ENCODE measurements around the gene TMEM184B.

Gene TMEM184B

GRCh38 chr22:38221908-38222796 lies 50.7 kb downstream of the TMEM184B start:
- DNase-seq, result no peak

GRCh38 chr22:38221407-38221806 lies 51.4 kb downstream of the TMEM184B start:
- no peak for DNase-seq

GRCh38 chr22:38220653-38221386 lies 52.0 kb downstream of the TMEM184B start:
- DNase-seq, result no peak

- no peak for DNase-seq
Measured at GRCh38 chr22:38220163-38220562, 52.6 kb downstream of the TMEM184B start.

GRCh38 chr22:38219632-38220031 lies 53.2 kb downstream of the TMEM184B start:
- no peak for DNase-seq

- DNase-seq, result no peak
Measured at GRCh38 chr22:38218661-38219622, 53.9 kb downstream of the TMEM184B start.

GRCh38 chr22:38215156-38216038 lies 57.4 kb downstream of the TMEM184B start:
- DNase-seq, result no peak

- peak; percentile 54 to 83 (median 62) for DNase-seq
Measured at GRCh38 chr22:38214302-38215056, 58.3 kb downstream of the TMEM184B start.

- peak in 1 of 6 experiments; percentile 31 for DNase-seq
Measured at GRCh38 chr22:38213990-38214301, 58.9 kb downstream of the TMEM184B start.

- DNase-seq, result no peak
Measured at GRCh38 chr22:38213319-38213989, 59.4 kb downstream of the TMEM184B start.

- no peak for DNase-seq
Measured at GRCh38 chr22:38212442-38212841, 60.4 kb downstream of the TMEM184B start.

GRCh38 chr22:38211556-38211955 lies 61.3 kb downstream of the TMEM184B start:
- DNase-seq, result no peak

GRCh38 chr22:38208551-38208968 lies 64.2 kb downstream of the TMEM184B start:
- no peak for DNase-seq

GRCh38 chr22:38207898-38208432 lies 64.8 kb downstream of the TMEM184B start:
- no peak for DNase-seq

- no peak for DNase-seq
Measured at GRCh38 chr22:38205261-38206128, 67.3 kb downstream of the TMEM184B start.

- DNase-seq, result no peak
Measured at GRCh38 chr22:38204784-38205183, 68.0 kb downstream of the TMEM184B start.

GRCh38 chr22:38203855-38204514 lies 68.8 kb downstream of the TMEM184B start:
- DNase-seq, result no peak

- peak in 4 of 6 experiments; percentile 29 to 52 (median 44) for DNase-seq
Measured at GRCh38 chr22:38203090-38203810, 69.6 kb downstream of the TMEM184B start.
